Activated gamma-delta T cell treated with Interleukin-2 at 50 U/mL for 16 hours (primary cell): Measurements from ENCODE around the gene TMCC1.
"Not testable (repeated sequence)": the region's sequence is repeated elsewhere in the genome, so short reads cannot be mapped to it uniquely, and the experiment has no call there.

ENCODE experiments used
- DNase-seq: peaks from one replicate; pipeline ENCODE4 v3.0.0-alpha.2; 2020

The TMCC1 gene

GRCh38 chr3:129768728-129769127 lies 124.8 kb downstream of the TMCC1 start:
- DNase-seq = no peak

GRCh38 chr3:129766135-129766534 lies 127.4 kb downstream of the TMCC1 start:
- no peak for DNase-seq

- no peak for DNase-seq
Observed at GRCh38 chr3:129764090-129764489, 129.4 kb downstream of the TMCC1 start.

DNA sequence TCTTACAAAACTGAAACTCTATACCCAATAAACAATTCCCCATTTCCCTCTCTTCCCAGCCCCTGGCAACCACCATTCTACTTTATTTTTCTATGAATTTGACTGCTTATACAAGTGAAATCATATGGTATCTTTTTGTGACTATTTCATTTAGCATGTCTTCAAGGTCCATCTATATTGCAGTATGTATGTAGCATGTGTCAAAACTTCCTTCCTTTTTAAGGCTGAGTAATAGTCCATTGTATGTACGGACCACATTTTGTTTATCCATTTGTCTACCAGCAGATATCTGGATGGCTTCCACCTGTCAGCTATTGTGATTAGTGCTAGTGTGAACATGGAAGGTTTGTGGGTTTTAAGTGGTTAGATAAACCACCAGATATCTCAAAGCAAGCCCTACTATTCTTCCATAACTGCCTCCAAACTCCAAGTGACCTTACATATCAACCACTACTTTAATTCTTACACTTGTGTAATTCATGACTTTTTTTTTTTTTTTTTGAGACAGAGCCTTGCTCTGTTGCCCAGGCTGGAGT lies 134.7 kb downstream of the TMCC1 start:
- no peak for DNase-seq

DNA sequence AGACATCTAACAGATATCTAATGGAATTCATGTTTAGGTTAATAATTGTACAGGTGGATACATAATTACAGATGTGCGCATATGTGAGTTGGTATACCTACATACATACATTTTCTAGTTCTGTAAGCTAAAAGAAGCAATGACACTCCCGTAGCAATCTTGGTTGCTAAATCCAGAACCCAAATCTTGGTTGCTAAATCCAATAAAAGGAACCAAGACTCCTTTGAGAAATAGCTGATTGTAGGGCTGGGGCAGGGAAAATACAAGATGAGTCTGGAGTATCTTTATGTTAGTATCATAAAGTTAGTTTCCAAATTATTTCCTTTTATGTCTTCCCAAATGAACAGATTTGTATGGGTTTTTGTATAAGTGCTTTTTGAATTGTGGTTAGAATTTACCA lies 135.2 kb downstream of the TMCC1 start:
- no peak for DNase-seq

GRCh38 chr3:129756871-129757270 lies 136.6 kb downstream of the TMCC1 start:
- no peak for DNase-seq

DNA sequence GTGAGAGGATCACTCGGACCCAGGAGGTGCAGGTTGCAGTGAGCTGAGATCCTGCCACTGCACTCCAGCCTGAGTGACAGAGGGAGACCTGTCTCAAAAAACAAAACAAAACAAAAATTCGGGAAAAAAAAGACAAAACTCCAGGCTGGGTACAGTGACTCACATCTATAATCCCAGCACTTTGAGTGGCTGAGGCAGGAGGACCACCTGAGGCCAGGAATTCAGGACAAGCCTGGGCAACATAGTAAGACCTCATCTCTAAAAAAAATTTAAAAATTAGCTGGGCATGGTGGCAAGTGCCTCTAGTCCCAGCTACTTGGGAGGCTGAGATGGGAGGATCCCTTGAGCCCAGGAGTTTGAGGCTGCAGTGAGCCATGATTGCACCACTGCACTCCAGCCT lies 142.4 kb downstream of the TMCC1 start:
- DNase-seq = not testable (repeated sequence)

DNA sequence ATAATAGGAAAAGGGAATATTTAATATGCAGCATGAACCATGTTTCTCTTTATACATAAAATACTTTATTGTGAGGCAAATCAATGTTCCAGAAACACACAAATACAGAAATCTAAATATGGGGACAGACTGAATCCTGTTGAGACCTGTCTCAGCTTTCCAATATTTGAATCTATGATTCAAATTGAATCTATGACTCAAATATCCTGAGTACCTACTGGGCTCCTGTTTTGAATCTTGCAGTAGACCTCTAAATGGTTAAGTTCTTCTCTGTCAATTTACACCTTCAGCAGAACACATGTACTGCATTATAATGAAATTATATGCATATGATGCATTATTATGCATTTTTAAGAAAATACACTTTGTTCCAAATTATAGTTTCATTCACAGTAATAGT lies 143.8 kb downstream of the TMCC1 start:
- DNase-seq = no peak

DNA sequence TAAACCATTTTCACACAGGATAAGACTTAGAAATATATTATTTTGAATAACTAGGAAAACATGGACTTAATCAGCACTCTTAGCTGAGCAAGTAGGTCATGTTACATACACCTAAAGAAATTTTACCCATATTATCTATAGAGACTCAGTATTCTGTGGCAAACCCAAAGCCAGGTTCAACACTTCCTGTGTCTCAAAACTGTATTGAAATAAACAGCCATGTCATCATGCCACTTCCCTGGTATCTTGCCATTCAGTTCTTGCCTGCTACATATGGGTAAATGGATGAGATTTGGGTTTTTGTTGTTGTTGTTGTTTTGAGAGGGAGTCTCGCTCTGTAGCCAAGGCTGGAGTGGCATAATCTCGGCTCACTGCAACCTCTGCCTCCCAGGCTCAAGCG lies 145.5 kb downstream of the TMCC1 start:
- DNase-seq = no peak

- DNase-seq = no peak
Observed at GRCh38 chr3:129747136-129747535, 146.4 kb downstream of the TMCC1 start.

- DNase-seq = no peak
Observed at GRCh38 chr3:129746629-129747028, 146.9 kb downstream of the TMCC1 start.

GRCh38 chr3:129745253-129745652 lies 148.3 kb downstream of the TMCC1 start:
- no peak for DNase-seq

GRCh38 chr3:129741794-129742193 lies 151.7 kb downstream of the TMCC1 start:
- no peak for DNase-seq

- no peak for DNase-seq
Observed at GRCh38 chr3:129740090-129740489, 153.4 kb downstream of the TMCC1 start.

GRCh38 chr3:129739634-129740033 lies 153.9 kb downstream of the TMCC1 start:
- no peak for DNase-seq

- no peak for DNase-seq
Observed at GRCh38 chr3:129738172-129738571, 155.3 kb downstream of the TMCC1 start.

- no peak for DNase-seq
Observed at GRCh38 chr3:129736070-129736469, 157.4 kb downstream of the TMCC1 start.

DNA sequence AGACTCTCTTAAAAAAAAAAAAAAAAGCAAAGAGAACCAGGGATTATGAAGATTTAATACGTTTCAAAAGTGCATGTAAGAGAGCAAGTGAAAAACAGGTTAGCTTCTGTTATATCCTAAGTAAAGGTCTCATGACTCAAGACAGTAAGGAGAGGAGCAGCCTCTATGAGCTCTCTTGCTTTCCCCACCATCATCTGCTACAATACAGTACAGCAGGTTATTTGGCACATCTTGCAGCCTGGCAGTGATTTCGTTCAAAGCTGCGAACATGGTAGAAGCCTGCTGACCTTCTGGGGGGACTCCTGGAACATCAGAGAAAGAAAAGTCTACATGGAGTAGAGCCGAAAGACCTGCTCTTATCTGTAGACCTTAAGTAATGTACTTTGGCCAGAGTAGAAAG lies 157.9 kb downstream of the TMCC1 start:
- no peak for DNase-seq

GRCh38 chr3:129734449-129734848 lies 159.1 kb downstream of the TMCC1 start:
- DNase-seq = no peak

GRCh38 chr3:129732200-129732876 lies 161.2 kb downstream of the TMCC1 start:
- DNase-seq = no peak

DNA sequence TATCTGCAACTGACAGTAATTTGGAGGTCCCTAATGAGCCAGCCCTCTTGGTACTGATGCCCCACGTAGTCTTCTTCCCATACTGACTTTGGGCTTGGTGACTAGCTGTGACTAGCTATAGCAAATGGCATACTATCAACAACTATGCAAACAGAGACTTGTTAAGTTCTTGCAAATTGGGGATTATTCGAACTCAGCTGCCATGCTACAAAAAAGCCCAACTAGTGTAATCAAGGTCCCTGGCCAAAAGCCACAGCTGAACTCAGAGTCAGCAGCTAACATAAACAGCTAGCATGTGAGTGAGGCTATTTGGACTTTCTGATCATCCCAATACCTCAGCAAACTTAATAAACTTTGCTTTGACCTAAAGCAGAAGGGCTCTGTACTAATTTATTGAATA lies 165.8 kb downstream of the TMCC1 start:
- DNase-seq = no peak

- DNase-seq = no peak
Observed at GRCh38 chr3:129723558-129724324, 169.8 kb downstream of the TMCC1 start.

DNA sequence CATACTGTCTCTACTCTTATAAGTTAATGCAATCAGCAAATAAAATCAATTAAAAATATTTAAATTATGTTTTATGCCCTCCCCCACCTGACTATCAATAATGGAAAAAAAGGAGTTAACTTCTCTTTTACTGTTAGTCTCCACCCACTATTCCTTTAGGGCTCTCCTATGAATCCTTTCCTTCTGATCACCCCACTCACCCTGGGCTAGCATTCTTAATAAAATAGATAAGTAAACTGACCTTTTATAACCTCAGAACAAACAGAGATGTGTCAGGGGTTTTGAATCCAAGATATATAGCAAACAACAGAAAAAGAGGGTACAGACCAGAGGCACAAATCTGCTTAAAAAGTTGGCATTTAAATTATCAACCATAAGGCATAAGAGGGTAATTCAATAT lies 171.0 kb downstream of the TMCC1 start:
- DNase-seq = no peak

GRCh38 chr3:129718201-129718600 lies 175.3 kb downstream of the TMCC1 start:
- no peak for DNase-seq
